ENCODE results near the gene BCL2L2.
"Not testable (repeated sequence)": the region's sequence is repeated elsewhere in the genome, so short reads cannot be mapped to it uniquely, and the experiment has no call there.

BCL2L2 gene

DNA sequence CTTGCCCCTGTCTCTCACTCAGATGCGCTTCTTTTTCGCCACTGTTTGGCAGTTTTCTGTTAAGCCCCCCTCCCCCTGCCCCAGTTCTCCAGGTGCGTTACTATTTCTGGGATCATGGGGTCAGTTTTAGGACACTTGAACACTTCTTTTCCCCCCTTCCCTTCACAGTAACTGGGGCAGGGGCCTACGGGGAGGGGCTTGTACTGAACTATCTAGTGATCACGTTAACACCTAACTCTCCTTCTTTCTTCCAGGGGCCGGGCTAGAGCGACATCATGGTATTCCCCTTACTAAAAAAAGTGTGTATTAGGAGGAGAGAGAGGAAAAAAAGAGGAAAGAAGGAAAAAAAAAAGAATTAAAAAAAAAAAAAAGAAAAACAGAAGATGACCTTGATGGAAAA lies 18.4 kb downstream of the BCL2L2 start:
- no peak for DNase-seq

DNA sequence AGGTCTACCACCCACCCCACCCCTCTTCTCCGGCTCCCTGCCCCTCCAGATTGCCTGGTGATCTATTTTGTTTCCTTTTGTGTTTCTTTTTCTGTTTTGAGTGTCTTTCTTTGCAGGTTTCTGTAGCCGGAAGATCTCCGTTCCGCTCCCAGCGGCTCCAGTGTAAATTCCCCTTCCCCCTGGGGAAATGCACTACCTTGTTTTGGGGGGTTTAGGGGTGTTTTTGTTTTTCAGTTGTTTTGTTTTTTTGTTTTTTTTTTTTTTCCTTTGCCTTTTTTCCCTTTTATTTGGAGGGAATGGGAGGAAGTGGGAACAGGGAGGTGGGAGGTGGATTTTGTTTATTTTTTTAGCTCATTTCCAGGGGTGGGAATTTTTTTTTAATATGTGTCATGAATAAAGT lies 19.1 kb downstream of the BCL2L2 start:
- not testable (repeated sequence) for DNase-seq

DNA sequence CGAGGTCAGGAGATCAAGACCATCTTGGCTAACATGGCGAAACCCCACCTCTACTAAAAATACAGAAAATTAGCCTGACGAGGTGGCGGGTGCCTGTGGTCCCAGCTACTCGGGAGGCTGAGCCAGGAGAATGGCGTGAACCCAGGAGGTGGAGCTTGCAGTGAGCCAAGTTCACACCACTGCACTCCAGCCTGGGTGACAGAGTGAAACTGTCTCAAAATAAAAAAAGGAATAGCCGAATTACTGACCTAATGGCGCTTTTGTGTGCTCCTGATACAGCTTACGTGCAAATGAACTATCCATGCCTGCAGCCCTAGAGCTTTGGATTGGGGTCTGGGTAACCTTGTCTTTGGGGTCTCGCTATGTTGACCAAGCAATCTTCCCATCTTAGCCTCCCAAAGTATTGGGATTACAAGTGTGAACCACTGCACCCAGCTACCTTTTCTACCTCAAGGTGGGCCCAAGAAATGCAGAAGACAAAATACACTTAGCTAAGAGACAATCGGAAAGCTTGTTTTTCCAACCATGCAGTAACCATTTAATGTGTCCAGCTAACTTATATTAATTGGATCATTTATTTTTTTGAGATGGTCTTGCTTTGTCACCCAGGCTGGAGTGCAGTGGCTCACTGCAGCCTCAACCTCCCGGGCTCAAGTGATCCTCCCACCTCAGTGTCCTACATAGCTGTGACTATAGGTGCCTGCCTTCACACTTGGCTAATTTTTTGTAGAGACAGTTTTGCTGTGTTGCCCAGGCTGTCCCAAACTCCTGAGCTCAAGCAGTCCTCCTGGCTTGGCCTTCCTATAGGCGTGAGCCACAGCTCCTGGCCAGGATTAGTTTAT lies 20.1 kb downstream of the BCL2L2 start:
- no peak for DNase-seq

DNA sequence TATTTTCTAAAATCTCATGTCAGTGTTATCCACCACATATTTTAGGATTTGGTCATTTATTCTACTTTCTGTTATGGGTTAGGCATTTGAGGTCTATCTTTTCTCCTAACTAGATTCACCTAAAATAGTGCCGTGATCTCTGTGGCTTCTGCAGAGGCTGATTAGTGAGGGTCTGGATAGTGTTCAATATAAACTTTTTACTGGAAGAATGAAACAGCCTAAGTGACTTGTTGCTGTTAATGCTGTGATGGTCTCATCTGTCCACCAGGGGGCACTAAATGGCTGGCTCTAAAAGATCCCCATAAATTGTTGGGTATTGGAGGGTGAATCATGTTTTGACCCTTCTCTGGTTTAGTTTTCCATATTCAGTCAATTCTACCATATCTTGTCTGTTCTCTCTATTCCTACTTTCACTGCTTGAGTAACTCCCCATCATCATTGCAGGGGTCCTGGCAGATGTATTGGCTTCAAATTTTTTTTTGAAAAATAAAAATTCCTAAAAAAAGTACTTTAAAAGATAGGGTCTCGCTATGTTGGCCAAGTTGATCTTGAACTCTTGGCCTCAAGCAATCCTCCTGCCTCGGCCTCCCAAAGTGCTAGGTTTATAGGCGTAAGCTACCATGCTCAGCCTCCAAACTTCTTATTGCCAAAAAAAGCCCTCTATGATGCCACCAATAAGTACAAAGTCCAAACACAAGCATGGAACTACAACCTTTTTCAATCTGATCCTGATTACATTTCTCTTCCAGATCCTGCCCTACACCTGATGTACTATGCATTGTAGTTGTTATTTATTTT lies 21.5 kb downstream of the BCL2L2 start:
- peak; percentile 75 for DNase-seq

DNA sequence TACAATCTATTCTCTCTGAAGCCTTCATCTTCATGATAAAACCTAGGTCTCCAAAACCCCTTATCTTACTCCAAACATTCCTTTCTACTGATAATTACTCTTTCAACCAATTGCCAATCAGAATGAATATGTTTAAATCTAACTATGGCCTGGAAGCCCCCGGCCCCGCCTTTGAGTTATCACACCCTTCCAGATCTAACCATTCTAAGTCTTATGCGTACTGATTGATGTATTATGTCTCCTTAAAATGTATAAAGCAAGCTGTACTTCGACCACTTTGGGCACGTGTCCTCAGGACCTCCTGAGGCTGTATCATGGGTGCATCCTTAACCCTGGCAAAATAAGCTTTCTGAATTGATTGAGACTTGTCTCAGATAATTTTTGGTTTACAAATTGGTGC lies 29.0 kb downstream of the BCL2L2 start:
- no peak for DNase-seq

DNA sequence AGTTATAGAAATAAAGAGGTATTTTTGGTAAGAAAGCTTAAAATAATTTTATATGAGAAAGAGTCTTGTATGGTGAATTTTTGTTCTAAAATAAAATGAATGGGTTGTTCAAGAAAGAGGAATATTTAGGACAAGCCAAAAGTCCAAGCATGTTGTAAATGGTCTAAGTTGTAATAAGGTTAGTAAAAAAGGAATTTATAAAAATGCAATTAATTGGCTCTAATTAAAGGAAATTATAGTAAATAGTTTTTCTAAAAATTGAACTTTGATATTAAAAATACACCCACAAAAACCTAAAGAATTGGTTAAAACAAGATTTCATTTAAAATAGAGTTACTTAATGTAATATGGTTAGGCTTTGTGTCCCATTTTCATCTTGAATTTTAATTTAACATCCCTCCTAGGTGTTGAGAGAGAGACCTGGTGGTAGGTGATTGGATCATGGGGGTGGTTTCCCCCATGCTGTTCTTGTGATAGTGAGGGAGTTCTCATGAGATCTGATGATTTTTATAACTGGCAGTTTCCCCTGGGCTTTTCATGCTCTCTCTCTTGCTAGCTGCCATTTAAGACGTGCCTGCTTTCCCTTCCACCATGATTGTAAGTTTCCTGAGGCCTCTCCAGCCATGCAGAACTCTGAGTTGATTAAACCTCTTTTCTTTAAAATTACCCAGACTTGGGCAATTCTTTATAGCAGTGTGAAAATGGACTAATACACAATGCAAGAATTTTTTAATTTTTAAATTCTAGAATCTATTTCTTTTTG lies 33.1 kb downstream of the BCL2L2 start:
- no peak for DNase-seq

DNA sequence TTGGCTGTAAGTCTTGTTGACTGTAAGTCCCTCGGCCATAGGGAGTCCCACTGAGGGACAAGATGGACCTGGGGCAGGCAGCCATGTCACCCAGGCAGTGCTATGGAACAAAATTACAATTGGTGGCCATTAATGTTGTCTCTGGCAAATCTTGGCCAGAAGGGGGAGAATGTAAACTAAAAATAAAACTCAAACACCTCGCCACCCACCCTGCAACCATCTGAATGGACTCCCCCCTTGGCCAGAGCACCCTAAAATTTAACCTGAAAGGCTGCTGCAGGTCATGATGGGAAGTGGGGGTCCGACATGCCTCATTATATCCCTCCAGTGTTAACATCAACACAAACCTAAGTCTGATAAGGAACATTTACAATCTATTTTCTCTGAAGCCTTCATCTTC lies 37.8 kb downstream of the BCL2L2 start:
- DNase-seq: no peak

DNA sequence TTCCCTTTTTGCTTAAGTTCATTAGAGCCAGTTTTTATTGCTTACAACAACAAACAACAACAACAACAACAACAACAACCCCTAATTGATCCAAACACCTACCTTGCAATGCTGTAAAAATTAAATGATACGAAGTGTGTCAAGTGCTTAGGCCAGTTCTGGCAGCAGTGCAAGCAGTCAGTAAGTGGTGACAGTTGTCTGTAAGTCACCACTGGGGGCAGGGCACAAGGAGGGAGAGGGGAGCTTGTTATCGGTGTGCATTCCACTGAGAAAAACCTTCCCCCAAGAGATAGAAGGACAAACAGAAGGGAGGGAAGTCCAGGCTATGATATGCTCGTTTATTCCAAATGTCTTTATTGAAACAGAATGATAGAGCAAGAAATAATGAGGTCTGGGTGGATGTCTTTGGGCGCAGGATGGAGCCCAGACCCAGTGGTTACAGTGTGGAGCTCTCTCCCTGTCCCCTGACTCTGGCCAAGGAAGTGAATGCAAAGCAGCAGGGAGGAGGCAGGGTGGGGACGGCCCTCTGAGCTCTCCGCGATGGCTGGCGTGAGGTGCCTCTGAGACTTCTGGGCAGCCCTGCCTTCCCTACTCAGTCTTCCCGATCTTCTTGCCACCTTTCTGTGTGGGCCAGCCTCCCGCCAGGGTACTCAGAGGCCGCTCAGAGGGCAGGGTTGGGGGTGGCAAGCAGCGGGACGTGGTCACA lies 39.5 kb downstream of the BCL2L2 start:
- DNase-seq: no peak

DNA sequence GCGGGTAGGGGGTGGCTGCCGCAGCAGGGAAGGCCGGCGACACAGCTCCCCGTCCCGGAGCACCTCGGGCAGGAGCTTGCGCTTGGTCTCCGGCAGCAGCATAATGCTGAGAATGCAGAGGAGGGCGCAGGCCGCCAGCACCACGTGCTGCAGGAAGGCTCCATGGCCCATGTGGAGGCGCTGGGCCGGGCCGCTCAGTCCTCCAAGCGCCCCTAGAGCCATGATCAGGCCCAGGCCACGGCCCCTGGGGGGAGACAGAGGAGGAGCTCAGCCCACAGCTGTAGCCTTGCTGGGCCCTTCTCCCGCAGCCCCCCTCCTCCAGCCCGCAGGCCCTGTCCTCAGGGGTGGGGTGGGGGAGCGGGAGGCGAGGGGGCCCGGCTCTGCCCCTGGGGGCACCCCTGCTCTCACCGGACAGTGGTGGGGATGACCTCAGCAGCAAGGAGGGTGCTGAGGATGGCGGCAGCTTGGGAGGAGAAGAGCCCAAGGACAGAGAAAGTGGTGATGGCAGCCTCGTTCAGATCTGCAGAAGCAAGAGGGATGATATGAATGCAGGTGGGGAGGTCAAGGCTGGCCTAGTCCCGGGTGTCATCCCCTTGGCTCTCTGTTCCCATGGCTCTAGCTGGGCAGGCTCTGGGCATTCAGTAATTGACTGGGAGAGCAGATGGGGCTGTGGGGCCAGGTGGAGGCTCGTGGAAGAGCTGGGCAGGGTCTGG lies 40.2 kb downstream of the BCL2L2 start:
- no peak for DNase-seq

DNA sequence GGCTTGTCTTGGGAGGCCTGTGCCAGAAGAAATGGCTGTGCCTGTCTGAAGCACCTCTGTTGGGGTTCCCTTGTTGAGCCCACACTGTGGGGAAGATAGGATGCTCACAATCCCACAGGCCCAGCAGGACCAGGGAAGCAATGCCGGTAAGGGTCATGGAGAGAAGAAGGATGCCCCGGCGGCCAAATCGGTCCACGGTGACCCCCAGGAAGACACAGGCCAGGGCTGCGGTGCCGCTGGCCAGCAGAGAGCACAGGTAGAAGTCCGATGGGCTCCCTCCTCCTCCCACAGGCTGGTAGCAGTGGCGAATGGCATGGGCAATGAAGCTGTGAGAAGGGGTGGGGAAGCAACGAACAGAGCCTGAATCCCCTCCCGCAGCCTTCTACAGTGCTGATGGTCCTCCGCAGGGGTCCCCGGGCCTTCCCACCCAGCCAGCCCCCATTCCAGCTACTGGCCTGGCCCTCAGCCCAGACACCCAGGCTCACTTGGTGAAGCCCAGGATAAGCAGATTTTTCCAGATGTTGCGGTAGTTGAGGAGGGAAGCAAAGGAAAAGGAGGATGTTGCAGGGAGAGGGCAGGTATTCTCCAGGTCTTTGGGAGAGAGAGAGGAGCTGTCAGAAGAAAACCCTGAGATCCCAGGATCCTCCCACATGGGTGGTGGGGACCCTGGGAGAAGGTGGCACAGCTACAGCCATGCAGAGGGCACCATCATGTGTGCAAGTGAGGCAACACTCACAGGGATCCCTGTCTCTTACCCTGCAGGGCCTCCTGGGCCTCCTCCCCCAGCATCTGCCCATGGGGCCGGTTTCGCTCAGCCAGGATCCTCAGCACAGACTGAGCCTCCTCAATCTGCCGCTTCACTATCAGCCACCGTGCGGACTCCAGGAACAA lies 41.0 kb downstream of the BCL2L2 start:
- no peak for DNase-seq

DNA sequence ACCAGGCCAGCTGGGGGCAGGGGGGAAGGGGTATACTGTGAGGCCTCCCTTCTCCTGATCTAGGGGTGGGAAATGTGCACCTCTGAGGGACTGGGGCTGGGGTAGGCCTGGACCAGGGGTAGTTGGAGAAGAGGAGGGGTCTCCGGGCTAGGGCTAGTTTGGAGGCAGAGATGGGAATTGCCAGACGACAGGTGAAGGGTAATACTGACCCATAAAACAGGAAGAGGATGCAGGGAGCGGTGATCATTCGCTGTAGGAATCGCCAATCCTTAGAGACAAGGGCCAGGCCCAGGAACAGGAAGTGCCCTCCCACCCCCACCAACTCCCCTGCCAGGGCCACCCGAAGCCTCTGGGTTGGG lies 41.6 kb downstream of the BCL2L2 start:
- DNase-seq: no peak

DNA sequence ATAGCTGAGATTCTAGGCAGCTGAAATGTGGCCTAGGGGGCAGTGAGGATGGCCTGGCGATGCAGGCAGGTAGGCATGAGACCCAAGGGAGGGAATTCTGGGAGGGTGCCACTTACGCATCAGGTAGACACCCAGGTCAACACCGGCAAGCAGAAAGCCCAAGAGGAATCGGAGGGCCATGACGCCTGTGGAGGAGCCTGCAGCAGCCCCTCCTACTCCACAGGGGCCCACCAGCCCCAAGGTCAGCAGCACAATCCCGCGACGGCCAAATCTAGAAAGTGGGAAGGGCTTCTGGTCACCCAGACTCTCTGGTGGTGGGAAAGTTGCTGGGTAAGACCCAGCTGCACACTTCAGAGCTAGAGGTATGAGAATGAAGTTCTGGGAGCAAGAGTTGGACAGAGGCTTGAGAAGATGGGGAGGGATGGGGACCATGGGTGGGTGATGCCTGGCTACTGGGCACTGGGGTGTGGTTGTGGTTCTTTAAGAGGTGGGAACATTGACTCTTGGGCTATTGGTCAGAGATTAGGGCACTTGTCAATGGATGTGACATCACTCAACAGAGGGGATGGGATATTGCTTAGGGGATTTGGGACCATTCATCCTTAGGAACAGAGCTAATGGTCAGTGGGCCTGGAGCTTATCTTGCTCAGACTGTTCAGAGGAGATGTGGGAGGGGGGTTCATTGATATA lies 42.7 kb downstream of the BCL2L2 start:
- DNase-seq: no peak

DNA sequence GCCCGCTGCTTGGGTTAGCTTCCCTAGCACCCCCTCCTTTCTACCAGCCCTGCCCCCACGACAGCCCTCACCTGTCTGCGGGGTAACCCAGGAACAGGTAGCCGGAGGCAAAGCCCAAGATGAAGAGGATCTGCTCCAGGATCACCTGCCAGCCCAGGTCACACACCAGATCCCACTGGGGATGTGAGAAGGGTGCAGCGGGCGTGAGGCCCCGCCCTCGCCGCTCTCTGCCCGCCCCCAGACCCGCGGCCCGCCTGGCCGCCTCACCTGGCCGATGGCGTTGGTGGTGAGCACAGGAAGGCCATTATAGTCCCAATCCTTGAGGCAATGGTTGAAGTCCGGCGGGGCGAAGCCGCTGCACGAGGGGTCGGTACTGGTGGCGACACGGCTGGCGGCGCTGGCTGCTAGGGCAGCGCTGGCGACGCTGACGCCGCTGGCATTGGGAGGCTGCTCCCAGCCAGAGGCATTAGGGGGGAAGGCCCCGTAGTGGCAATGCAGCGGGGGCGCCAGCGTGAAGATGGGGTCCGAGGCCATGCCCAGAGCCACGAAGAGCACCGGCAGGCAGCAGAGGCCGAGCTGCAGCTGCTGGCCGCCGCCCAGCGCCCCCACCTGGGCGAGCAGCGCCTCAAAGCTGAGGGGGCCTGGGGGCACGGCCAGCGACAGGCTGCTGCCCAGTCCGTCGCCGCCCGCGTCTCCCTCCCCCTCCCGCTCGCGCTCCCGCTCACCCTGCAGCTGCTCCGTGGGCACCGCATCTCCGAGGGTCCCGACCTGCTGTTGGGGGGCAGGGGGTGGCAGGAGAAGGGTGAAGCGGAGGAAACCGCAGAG lies 45.3 kb downstream of the BCL2L2 start:
- DNase-seq: no peak

DNA sequence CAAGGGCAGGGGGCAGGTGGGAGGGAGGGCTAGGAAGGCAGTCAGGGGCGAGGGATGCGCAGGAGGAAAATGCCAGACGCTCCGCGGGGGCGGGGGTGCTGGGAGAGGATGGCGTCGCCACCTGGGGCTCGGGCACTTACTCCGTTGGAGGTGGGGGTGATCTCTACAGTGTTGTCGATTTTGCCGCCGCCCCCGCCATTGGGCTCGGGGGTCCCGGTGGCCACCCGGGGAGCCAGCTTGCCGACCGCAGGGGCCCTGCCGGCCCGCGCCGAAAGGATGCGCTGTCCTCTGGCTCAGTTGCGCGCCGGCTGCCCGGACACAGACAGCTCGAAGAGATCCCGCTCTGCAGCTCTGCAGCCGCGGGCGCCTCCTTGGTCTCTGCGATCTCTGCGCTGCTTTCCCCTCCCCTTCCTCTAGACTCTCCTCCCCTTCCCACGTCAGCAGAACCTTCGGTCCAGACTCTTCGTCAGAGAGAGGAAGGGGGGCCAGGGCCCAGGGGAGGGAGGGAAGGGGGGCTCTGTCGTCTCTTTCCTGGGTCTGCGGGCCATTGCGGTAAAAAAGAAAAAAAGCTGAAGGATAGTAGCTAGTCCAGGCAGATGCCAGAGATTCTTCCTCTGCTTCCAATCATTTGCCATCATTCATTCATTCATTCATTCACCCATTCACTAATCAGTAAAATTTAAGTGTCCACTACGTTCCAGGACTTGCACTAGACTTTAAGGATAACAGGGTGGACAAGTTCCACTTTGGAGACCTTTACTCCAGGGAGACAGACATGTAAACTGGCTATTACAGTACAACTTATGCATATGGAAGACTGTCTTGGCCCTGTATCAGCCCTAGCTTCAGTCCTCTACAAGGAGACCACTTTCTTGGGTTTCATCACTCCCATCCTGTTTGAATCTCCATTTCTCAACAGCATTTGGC lies 46.1 kb downstream of the BCL2L2 start, which contains the start of gene SLC22A17:
TSS of gene SLC22A17 (minus strand) at position 382 of the 927 bp plus-strand sequence.
- DNase-seq: peak; percentile 56

DNA sequence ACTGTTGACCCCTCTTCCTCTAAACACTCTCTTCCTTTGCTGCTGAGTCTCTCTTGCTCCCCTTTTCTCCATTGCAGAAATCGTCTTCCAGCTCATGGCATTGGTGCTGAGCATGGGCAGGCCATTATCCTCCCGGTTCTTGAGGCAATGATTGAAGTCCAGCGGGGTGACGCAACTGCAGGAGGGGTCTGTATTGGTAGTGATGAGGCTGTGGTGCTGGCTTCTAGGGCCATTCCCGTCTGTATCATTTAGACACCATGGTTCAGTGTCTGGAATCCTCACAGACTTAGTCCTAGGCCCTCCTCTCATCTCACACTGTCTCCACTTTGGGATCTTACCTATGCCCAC lies 46.8 kb downstream of the BCL2L2 start:
- DNase-seq: no peak

DNA sequence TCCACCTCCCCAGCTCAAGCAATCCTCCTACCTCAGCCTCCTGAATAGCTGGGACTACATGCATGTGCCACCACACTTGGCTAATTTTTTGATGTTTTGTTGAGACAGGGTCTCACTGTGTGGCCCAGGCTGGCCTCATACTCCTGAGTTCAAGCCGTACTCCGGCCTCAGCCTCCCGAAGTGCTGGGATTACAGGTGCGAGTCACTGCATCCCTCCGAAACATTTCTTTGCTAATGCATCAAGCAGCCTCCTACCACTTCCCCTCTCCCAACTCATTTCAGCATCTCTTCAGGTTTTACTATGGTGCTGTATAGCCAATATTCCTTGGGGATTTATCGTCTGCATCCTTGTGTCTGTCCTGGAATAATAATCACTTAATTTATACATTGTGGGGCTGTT lies 48.4 kb downstream of the BCL2L2 start:
- no peak for DNase-seq

DNA sequence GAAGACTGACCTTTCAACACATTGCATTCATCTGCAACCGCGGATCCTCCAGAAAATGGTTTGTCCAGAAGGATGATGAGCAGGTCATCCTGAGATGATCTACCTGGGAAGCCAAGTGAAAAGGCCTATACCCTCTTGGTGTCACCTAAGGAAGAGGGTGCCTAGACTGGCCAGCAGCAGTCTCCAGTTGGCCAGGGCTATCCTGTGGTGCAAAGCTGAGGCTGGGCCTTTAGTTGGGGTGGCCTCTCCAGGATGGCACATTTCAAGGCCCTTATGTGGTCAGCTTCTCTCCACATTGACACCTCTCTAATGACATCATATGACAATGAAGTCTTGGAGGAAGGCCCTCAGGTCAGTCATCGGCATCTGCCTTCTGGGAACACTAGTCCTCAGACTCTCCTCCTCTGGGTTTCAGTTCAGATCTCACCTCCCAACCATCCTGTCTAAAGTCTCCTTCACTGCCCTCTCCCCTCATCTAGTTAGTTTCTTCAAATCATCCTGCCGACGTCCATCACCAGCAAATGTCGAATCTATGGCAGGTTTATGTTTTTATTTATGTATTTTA lies 49.3 kb downstream of the BCL2L2 start:
- no peak for DNase-seq

DNA sequence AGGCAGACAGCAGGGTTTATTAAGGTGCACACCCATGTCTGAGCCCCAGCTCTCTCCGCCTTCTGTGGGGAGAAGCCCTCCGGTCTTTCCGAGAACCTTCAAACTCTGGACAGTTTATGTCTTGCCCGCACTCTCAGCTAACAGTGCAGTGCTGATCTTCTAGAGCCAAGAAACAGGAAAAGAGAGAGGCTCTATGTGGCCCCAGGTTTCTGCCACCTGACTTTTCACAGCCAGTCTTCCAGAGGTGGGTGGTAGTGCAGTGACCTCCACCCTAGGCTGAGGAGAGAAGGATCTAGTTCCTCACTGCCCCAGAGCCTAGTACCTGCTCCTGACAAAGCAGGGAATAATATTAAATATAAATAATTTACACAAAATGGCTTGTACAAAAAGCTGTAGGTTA lies 50.0 kb downstream of the BCL2L2 start:
- DNase-seq: no peak
